ENCODE results near the gene COL13A1.

GRCh38 chr10:69845574-69846292, 44.0 kb downstream of the COL13A1 start:
- TF ChIP-seq SUZ12 (IDR thresholded peaks at IDR 0.05; ENCODE audit: extremely low read depth, insufficient read depth, insufficient read length), result no peak
- TF ChIP-seq YY1 (IDR thresholded peaks at IDR 0.05; ENCODE audit: insufficient read depth, insufficient read length), result no peak

All from NT2/D1 (cell line).